Colonic mucosa (tissue), 4 donors: ENCODE data around the gene GYS2. TPM values are rescaled to one million over a fixed set of nuclear protein-coding genes. Genes with fewer than 3 reads are reported as not detected.

Source experiments
- DNase-seq: peaks from one replicate; pipeline ENCODE4 v3.0.0-alpha.2; 2020
- H3K27ac ChIP-seq: fragments of 200-600 bp; one replicate; pipeline ENCODE4 v1.8.0; 2021
- H3K27me3 ChIP-seq: fragments of 200-600 bp; one replicate; pipeline ENCODE4 v1.8.0; 2021
- H3K36me3 ChIP-seq: fragments of 200-600 bp; one replicate; pipeline ENCODE4 v1.8.0; 2021
- H3K4me1 ChIP-seq: fragments of 200-600 bp; one replicate; pipeline ENCODE4 v1.8.0; 2021; ENCODE audit warnings: mild to moderate bottlenecking
- H3K4me3 ChIP-seq: fragments of 200-600 bp; one replicate; pipeline ENCODE4 v1.8.0; 2021
- H3K9ac ChIP-seq, 2 donors: one replicate each; pipeline ENCODE4 v1.7.0; 2013; ENCODE audit warnings: control low read depth in 2 of 2, low read depth in 2 of 2, low read length in 2 of 2
- H3K9me3 ChIP-seq: fragments of 200-600 bp; one replicate; pipeline ENCODE4 v1.8.0; 2021
- intact Hi-C: fragments of 100-400 bp; cut with DNase I; formaldehyde crosslinking; loops from one replicate; pipeline ENCODE4 v1.14.1; 2022
- total RNA-seq, 2 donors: library from RNA; stranded (reverse); fragmentation: NEBNext Ultra II Directional in 1 of 2; extraction: Animal tissue kit (Norgen Biotek cat#: 25700) in 1 of 2; gene quantifications; one replicate each; pipeline ENCODE4 v1.2.1, GENCODE V29; 2021
- TF ChIP-seq, protein P1 (sequence below): fragments of 200-600 bp; IDR thresholded peaks from one replicate; pipeline ENCODE4 v1.8.0; 2022; ENCODE audit warnings: antibody characterized with exemption, mild to moderate bottlenecking
- donor health status: healthy.
- donor health status: DM: no; HTN: no; CAD: no.
- donor health status: DM: no; HTN: no; CAD: no.

The GYS2 gene
- total RNA-seq, 2 donors from 2014 or later: not detected

DNA sequence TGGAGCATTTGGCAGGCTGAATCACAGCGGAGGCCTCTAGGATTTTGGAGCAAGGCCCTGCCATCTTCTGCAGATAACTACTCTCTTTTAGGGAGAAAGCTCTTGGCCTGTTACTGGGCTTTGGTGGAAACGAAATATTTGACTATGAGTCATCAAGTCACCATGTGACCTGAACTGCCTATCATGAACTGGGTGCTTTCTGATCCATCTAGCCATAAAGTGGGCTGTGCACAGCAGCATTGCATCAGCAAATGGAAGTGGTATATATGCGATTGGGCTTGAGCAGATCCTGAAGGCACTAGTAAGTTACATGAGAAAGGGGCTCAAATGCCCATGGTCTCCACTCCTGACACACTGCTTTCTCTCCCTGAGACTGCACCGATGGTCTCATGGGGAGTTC, 21.1 kb downstream of the GYS2 start:
- Histone ChIP-seq H3K27ac (no peak overlapping the region), H3K36me3 (no peaks in the 10 kb centered on the region), H3K4me3 (no peak overlapping the region), H3K27me3 (no peaks in the 10 kb centered on the region), H3K9me3 (no peaks in the 10 kb centered on the region), H3K4me1 (no peaks in the 10 kb centered on the region), H3K9ac (no peak overlapping the region)
- DNase-seq: no peak
- intact Hi-C loops: no loop called here
- TF ChIP-seq, protein P1, sequence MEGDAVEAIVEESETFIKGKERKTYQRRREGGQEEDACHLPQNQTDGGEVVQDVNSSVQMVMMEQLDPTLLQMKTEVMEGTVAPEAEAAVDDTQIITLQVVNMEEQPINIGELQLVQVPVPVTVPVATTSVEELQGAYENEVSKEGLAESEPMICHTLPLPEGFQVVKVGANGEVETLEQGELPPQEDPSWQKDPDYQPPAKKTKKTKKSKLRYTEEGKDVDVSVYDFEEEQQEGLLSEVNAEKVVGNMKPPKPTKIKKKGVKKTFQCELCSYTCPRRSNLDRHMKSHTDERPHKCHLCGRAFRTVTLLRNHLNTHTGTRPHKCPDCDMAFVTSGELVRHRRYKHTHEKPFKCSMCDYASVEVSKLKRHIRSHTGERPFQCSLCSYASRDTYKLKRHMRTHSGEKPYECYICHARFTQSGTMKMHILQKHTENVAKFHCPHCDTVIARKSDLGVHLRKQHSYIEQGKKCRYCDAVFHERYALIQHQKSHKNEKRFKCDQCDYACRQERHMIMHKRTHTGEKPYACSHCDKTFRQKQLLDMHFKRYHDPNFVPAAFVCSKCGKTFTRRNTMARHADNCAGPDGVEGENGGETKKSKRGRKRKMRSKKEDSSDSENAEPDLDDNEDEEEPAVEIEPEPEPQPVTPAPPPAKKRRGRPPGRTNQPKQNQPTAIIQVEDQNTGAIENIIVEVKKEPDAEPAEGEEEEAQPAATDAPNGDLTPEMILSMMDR: no peak

DNA sequence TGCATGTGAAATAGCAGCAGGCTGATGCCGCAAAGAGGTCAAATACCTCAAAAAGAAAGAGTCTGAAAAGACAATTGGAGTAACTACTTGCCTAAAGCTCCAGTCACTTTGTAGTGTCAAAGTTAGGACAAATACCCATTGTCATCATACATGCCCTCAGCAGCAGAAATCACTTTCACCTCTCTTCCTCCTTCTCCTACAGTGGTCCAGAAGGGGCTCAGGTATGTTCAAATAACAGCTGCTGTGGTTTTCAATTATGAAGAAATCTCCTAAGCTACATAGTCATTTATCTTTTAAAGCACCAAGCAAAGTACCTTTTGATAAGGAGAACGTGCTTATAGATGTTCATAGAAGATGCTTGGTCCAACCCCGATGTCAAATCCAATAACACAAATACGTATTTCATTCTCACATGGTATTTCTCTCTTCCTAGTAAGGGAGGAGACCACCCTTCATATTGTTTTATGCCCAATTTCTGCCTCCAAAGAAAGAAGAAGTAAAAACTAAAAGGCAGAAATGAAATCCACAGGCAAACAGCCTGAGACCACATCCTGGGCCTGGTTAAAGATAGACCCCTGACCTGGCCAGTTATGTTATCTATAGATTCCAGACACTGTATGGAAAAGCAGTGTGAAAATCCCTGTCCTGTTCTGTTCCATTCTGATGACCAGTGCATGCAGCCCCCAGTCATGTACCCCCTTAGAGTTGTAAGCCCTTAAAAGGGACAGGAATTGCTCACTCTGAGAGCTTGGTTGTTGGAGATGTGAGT, 23.7 kb downstream of the GYS2 start:
- no peak for DNase-seq
- Histone ChIP-seq H3K27ac (no peak overlapping the region), H3K9me3 (no peaks in the 10 kb centered on the region), H3K4me1 (no peaks in the 10 kb centered on the region), H3K4me3 (no peak overlapping the region), H3K36me3 (no peaks in the 10 kb centered on the region), H3K27me3 (no peaks in the 10 kb centered on the region), H3K9ac (no peak overlapping the region)
- TF ChIP-seq, protein P1: no peak
- intact Hi-C loops: no loop called here

DNA sequence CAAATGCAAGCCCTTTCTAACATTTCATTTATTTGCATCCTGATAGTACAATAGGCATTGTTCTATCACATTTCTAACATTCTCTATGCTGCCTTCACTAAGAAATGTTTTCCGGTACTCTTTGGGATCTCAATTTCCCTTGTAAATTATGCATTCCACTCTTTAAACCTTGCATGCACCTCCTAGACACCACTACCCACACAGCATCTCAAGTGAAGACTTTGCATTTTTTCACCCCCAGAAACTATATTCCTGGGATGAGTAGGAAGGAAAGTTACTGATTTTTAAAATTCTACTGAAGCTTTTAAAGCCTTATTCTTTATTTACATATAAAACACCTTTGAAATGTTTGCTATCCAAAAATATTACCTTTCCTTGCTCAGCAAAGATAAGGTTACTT, 27.1 kb downstream of the GYS2 start:
- TF ChIP-seq, protein P1: no peak
- no peaks in the 10 kb centered on the region for H3K27me3 ChIP-seq
- intact Hi-C loops: no loop called here
- no peak overlapping the region for H3K9ac ChIP-seq
- H3K4me1 ChIP-seq: no peaks in the 10 kb centered on the region
- DNase-seq: no peak
- no peaks in the 10 kb centered on the region for H3K36me3 ChIP-seq
- H3K4me3 ChIP-seq: no peak overlapping the region
- no peaks in the 10 kb centered on the region for H3K9me3 ChIP-seq
- no peak overlapping the region for H3K27ac ChIP-seq

DNA sequence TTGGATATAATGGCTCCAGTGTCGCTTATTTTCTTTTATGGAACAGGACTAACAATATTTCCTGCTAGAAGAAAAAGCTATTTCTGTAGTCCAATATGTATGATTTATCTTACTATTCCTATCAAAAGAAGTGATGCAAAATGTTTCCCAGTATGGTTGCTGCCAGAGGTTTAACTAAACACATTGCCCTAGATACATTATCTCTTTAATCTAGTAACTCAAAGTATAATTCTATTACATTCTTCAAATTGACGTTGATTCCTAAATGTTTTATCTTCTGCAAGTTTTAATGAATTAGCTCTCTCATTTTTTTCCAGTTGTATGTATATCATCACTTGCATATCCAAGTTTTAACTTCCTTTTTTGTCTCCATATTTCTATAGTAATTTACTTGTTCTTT, 28.2 kb downstream of the GYS2 start:
- Histone ChIP-seq H3K36me3 (no peaks in the 10 kb centered on the region), H3K4me1 (no peaks in the 10 kb centered on the region), H3K27ac (no peak overlapping the region), H3K4me3 (no peak overlapping the region), H3K27me3 (no peaks in the 10 kb centered on the region), H3K9me3 (no peaks in the 10 kb centered on the region), H3K9ac (no peak overlapping the region)
- TF ChIP-seq, protein P1: no peak
- no peak for DNase-seq
- intact Hi-C loops: no loop called here

DNA sequence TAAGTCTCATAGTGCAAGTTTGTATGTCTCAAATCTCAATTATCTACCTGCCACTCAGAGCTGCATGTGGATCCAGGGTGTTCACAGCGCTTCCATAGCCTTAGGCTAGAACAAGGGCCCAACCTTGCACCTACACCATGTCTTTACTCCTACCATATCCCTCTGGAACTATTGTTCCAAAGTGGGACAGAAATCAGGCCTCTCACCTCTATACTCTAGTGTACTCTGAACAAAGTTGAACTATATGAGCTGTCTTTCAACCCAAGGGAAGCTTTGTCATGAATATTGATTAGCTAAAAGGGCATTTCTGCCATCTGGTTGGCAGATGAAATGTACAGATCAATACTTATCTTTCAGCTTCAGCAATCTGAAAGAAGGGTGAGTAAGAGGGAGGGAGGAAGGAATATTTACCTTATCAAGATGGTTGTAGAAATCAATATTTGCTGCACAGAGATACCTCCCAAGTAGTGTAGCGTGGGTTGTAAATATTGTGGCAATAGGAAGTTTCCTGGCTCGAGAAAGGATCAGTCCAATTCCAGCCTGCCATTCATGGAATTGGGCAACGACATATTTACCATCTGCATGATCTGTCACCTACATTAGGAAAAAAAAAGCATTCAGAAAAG, 30.8 kb downstream of the GYS2 start:
- Histone ChIP-seq H3K36me3 (no peaks in the 10 kb centered on the region), H3K9ac (no peak overlapping the region), H3K4me3 (no peak overlapping the region), H3K27ac (no peak overlapping the region), H3K9me3 (no peaks in the 10 kb centered on the region), H3K4me1 (no peaks in the 10 kb centered on the region), H3K27me3 (no peaks in the 10 kb centered on the region)
- DNase-seq: no peak
- intact Hi-C loops: no loop called here
- TF ChIP-seq, protein P1: no peak
